CD8-positive, alpha-beta memory T cell (primary cell): ENCODE measurements around the gene CYP1A2. TPM values are rescaled to one million over a fixed set of nuclear protein-coding genes. Genes with fewer than 3 reads are reported as not detected.
"Not testable (repeated sequence)": the region's sequence is repeated elsewhere in the genome, so short reads cannot be mapped to it uniquely, and the experiment has no call there.

Experiments used
- CTCF ChIA-PET: fragments of 350-600 bp; sonication (Branson Sonifier 250); formaldehyde crosslinking; loops from one replicate; lab custom pipeline; 2021; ENCODE audit warnings: antibody characterized with exemption; lab: Charles Lee
- POLR2A ChIA-PET: fragments of 350-600 bp; sonication (Branson Sonifier 250); formaldehyde crosslinking; loops from one replicate; lab custom pipeline; 2021; ENCODE audit warnings: antibody characterized with exemption; lab: Charles Lee
- DNase-seq, 5 donors: peaks; one replicate each; pipeline versions ENCODE4 v3.0.0 to v3.0.0-alpha.2; 2020 to 2022; ENCODE audit warnings: mixed read lengths in 1 of 5
- H3K27ac ChIP-seq: one replicate; pipeline ENCODE4 v1.7.0; 2013; ENCODE audit warnings: low read depth, mild to moderate bottlenecking, low read length, moderate library complexity
- H3K27me3 ChIP-seq: 2 replicates; pipeline ENCODE4 v1.7.0; 2013; ENCODE audit warnings: low read length, mild to moderate bottlenecking; ENCODE audit not compliant: insufficient read depth, poor library complexity, severe bottlenecking
- H3K36me3 ChIP-seq: 2 replicates; pipeline ENCODE4 v1.7.0; 2013; ENCODE audit warnings: mild to moderate bottlenecking, low read length, moderate library complexity; ENCODE audit not compliant: insufficient read depth
- H3K4me1 ChIP-seq: 2 replicates; pipeline ENCODE4 v1.7.0; 2013; ENCODE audit warnings: mild to moderate bottlenecking, low read length, moderate library complexity; ENCODE audit not compliant: insufficient read depth
- H3K4me3 ChIP-seq: 2 replicates; pipeline ENCODE4 v1.7.0; 2013; ENCODE audit warnings: mild to moderate bottlenecking, low read length
- H3K9me3 ChIP-seq: 2 replicates; pipeline ENCODE4 v1.7.0; 2013; ENCODE audit warnings: mild to moderate bottlenecking, low read length
- H3K27ac Mint-ChIP-seq, 8 donors: one replicate each; pipeline ENCODE4 v1.8.0; 2020 to 2021; ENCODE audit warnings: mixed read lengths in 8 of 8, mild to moderate bottlenecking in 6 of 8, inconsistent platforms in 3 of 8, moderate library complexity in 3 of 8
- H3K27me3 Mint-ChIP-seq, 2 donors: one replicate each; pipeline ENCODE4 v1.8.0; 2020 to 2021; ENCODE audit warnings: mixed read lengths in 2 of 2, mild to moderate bottlenecking in 1 of 2, moderate library complexity in 1 of 2
- H3K36me3 Mint-ChIP-seq, 3 donors: one replicate each; pipeline ENCODE4 v1.8.0; 2020 to 2021; ENCODE audit warnings: mixed read lengths in 3 of 3, inconsistent platforms in 1 of 3, mild to moderate bottlenecking in 1 of 3
- H3K4me1 Mint-ChIP-seq, 3 donors: one replicate each; pipeline ENCODE4 v1.8.0; 2020 to 2021; ENCODE audit warnings: mixed read lengths in 3 of 3, inconsistent platforms in 1 of 3, mild to moderate bottlenecking in 1 of 3
- H3K4me3 Mint-ChIP-seq, 7 donors: one replicate each; pipeline ENCODE4 v1.8.0; 2020 to 2021; ENCODE audit warnings: mixed read lengths in 7 of 7, mild to moderate bottlenecking in 6 of 7, moderate library complexity in 4 of 7, inconsistent platforms in 2 of 7
- H3K9me3 Mint-ChIP-seq, 5 donors: one replicate each; pipeline ENCODE4 v1.8.0; 2020 to 2022; ENCODE audit warnings: mixed read lengths in 5 of 5, mild to moderate bottlenecking in 3 of 5, moderate library complexity in 2 of 5, inconsistent platforms in 1 of 5
- polyA plus RNA-seq: library from polyadenylated mRNA; unstranded; fragments of 300-500 nt; fragmentation: Illumina TruSeq; gene quantifications from one replicate; pipeline ENCODE4 v1.2.3, GENCODE V29; 2021
- total RNA-seq, 2 experiments: library from RNA; stranded (reverse); gene quantifications; one replicate each; pipeline ENCODE4 v1.2.3, GENCODE V29; 2021

CYP1A2 gene
- total and polyA plus RNA-seq, 3 experiments from 2014 or later = not detected

- DNase-seq, H3K36me3 Mint-ChIP-seq, CTCF ChIA-PET, H3K9me3 ChIP-seq, H3K4me3 Mint-ChIP-seq, H3K4me1 ChIP-seq, H3K9me3 Mint-ChIP-seq, POLR2A ChIA-PET, H3K27ac Mint-ChIP-seq, H3K4me3 ChIP-seq, H3K36me3 ChIP-seq, H3K27ac ChIP-seq, H3K27me3 ChIP-seq: not testable (repeated sequence)
- Mint-ChIP-seq H3K4me1 (peaks cover 3 to 12% (median 7%) of the 10 kb centered on the region in 3 donors), H3K27me3 (peaks cover 16 to 46% of the 10 kb centered on the region in 2 donors)
Measured at GRCh38 chr15:74729372-74729771, 19.3 kb upstream of the CYP1A2 start.

DNA sequence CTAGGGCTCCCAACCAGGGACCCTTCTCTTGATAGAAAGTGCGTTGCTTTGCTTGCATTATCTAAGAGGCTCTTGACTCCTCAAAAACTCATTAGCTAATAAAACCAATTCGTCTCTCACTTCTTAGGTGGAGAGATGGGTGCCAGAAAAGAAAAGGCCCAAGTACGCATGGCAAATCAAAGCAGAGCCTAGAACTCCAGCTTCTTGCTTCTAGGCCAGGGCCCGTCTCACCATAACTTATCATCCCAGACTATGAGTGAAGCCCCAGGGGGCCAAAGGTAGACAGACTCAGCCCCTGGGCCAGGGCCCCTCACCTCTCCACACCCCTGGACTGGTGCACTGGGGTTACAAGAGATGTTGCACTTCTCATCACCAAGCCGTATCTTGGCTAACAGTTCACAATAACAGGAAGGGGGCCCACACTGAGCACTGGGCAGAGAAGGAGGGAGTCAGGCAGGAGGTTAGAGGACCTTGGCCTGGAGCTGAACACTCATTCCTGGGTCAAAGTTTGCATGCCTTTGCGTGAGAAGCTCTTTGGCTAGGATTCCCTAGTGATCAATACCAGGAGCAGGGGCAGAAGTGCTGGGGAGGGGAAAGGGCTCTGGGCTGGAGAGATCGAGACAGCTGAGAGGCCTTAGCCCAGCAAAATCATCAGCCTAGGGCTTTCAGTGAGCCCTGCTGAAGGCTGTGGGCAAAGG is 17.9 kb upstream of the CYP1A2 start:
- no peak overlapping the region for H3K4me3 ChIP-seq
- no peaks in the 10 kb centered on the region for H3K36me3 ChIP-seq
- Mint-ChIP-seq H3K4me1 (peaks cover 3 to 9% (median 7%) of the 10 kb centered on the region in 3 donors), H3K27me3 (peaks cover 21 to 59% of the 10 kb centered on the region in 2 donors), H3K36me3 (no peaks in the 10 kb centered on the region), H3K27ac (no peak overlapping the region), H3K9me3 (no peaks in the 10 kb centered on the region), H3K4me3 (no peak overlapping the region)
- peaks cover 7% of the 10 kb centered on the region for H3K27me3 ChIP-seq
- H3K4me1 ChIP-seq = peaks cover 7% of the 10 kb centered on the region
- no peaks in the 10 kb centered on the region for H3K9me3 ChIP-seq
- H3K27ac ChIP-seq = no peak overlapping the region
- ChIA-PET CTCF (no interaction called here), POLR2A (no interaction called here)
- DNase-seq = no peak

DNA sequence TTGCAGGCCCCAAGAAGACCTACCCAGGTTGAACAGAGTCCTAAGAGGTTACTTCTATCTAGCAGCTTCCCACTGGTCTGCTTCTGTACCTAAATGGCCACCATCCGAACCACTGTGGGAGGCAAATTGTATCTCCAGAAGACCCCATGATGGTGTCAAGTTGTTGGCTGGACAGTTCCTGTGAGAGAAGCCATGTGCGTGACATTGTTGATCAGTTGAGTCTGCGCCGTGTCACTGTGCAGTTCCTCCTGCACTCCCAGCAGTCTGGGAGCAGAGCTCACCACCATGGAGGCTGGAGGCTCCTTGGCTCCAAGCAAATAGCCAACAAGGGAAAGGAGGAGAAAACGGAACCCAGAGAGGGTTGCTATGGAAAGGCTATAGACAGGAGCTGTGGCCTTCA is 15.8 kb upstream of the CYP1A2 start:
- no peak overlapping the region for H3K27ac Mint-ChIP-seq
- Histone ChIP-seq H3K4me1 (no peaks in the 10 kb centered on the region), H3K9me3 (no peaks in the 10 kb centered on the region), H3K27ac (no peak overlapping the region), H3K36me3 (no peaks in the 10 kb centered on the region), H3K4me3 (no peak overlapping the region), H3K27me3 (peaks cover 4% of the 10 kb centered on the region)
- ChIA-PET POLR2A (no interaction called here), CTCF (interaction anchor here (0.6 kb wide), 1 partner anchor 139 kb away, joined by 3 read pairs; no protein-coding TSS in a partner anchor)
- no peaks in the 10 kb centered on the region for H3K4me1 Mint-ChIP-seq
- no peak overlapping the region for H3K4me3 Mint-ChIP-seq
- DNase-seq = no peak
- no peaks in the 10 kb centered on the region for H3K36me3 Mint-ChIP-seq
- H3K9me3 Mint-ChIP-seq = peaks cover 0 to 3% (median 0%) of the 10 kb centered on the region in 5 donors
- H3K27me3 Mint-ChIP-seq = peaks cover 21 to 67% of the 10 kb centered on the region in 2 donors

- no peaks in the 10 kb centered on the region for H3K36me3 Mint-ChIP-seq
- no peaks in the 10 kb centered on the region for H3K36me3 ChIP-seq
- peaks cover 0 to 4% (median 0%) of the 10 kb centered on the region in 5 donors for H3K9me3 Mint-ChIP-seq
- H3K4me3 Mint-ChIP-seq = no peak overlapping the region
- H3K4me1 ChIP-seq = no peaks in the 10 kb centered on the region
- no peak overlapping the region for H3K27ac ChIP-seq
- no peaks in the 10 kb centered on the region for H3K4me1 Mint-ChIP-seq
- no peak for DNase-seq
- H3K27me3 Mint-ChIP-seq = peaks cover 23 to 69% of the 10 kb centered on the region in 2 donors
- H3K9me3 ChIP-seq = no peaks in the 10 kb centered on the region
- peaks cover 4% of the 10 kb centered on the region for H3K27me3 ChIP-seq
- no peak overlapping the region for H3K4me3 ChIP-seq
- POLR2A ChIA-PET = no interaction called here
- H3K27ac Mint-ChIP-seq = no peak overlapping the region
- CTCF ChIA-PET = interaction anchor here (0.6 kb wide), 1 partner anchor 139 kb away, joined by 3 read pairs; no protein-coding TSS in a partner anchor
Measured at GRCh38 chr15:74733269-74733668, 15.4 kb upstream of the CYP1A2 start.

DNA sequence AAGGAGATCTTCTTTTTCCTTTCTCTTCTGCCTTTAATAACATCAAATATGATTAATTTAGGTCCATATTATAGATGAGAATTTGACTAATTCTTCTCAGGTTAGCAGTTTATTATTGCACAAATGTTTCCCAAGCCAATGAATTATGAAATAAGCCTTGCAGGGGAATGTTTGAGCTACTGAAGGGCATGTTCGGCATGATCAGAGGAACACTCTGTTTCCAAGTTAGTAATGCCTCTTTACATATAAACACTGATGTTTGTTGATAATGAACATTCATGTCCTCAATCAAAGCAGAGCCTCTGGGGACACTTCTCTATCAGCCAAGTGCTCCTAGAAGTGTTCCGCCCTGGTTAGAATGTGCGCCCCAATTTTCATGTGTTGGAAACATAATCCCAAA is 13.3 kb upstream of the CYP1A2 start:
- CTCF ChIA-PET = interaction anchor here (1.3 kb wide), 1 partner anchor 24 kb away, joined by 3 read pairs; no protein-coding TSS in a partner anchor

GRCh38 chr15:74738239-74738638 is 10.4 kb upstream of the CYP1A2 start:
- Mint-ChIP-seq H3K9me3 (peaks cover 0 to 10% (median 5%) of the 10 kb centered on the region in 5 donors), H3K27me3 (peaks cover 31 to 70% of the 10 kb centered on the region in 2 donors), H3K27ac (peak overlapping the region in 1 of 8 donors; percentile 9)
- H3K36me3 ChIP-seq, H3K4me1 Mint-ChIP-seq, H3K4me3 ChIP-seq, H3K4me1 ChIP-seq, DNase-seq, POLR2A ChIA-PET, H3K4me3 Mint-ChIP-seq, H3K36me3 Mint-ChIP-seq, H3K27ac ChIP-seq, H3K9me3 ChIP-seq, CTCF ChIA-PET, H3K27me3 ChIP-seq: not testable (repeated sequence)

More for the DNA sequence above, 13.3 kb upstream of the CYP1A2 start:
- H3K36me3 ChIP-seq = no peaks in the 10 kb centered on the region
- Mint-ChIP-seq H3K36me3 (no peaks in the 10 kb centered on the region), H3K4me1 (no peaks in the 10 kb centered on the region), H3K4me3 (no peak overlapping the region), H3K27me3 (peaks cover 25 to 75% of the 10 kb centered on the region in 2 donors), H3K9me3 (peaks cover 0 to 4% (median 0%) of the 10 kb centered on the region in 5 donors), H3K27ac (no peak overlapping the region)
- no peak for DNase-seq
- no peaks in the 10 kb centered on the region for H3K9me3 ChIP-seq
- H3K4me1 ChIP-seq = no peaks in the 10 kb centered on the region
- H3K27me3 ChIP-seq = peaks cover 4% of the 10 kb centered on the region
- H3K4me3 ChIP-seq = no peak overlapping the region
- H3K27ac ChIP-seq = no peak overlapping the region
- POLR2A ChIA-PET = no interaction called here

DNA sequence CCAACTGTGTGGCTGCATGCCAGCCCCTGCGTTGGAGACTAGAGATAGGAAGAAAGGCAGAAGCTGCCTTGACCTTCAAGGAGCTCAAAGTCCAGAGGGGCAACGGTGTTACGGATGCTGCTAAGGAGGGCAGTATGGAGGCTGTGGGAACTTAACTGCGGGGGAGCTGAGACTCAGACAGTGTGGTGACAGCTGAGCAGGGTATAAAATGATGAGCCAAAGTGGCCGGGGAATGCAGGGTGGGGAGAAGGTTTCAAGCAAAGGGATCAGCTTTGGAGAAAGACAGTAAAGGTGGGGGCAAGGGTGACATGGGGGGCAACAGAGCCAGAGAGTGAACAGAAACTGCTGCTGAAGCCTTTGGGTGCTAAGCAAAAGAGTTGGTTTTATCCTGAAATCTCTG is 6.2 kb upstream of the CYP1A2 start:
- DNase-seq = no peak
- H3K27ac ChIP-seq = no peak overlapping the region
- H3K27me3 ChIP-seq = no peaks in the 10 kb centered on the region
- peaks cover 16 to 34% of the 10 kb centered on the region in 2 donors for H3K27me3 Mint-ChIP-seq
- no peak overlapping the region for H3K27ac Mint-ChIP-seq
- H3K4me1 ChIP-seq = no peaks in the 10 kb centered on the region
- ChIA-PET CTCF (no interaction called here), POLR2A (no interaction called here)
- peaks cover 0 to 5% (median 0%) of the 10 kb centered on the region in 3 donors for H3K36me3 Mint-ChIP-seq
- no peak overlapping the region for H3K4me3 ChIP-seq
- no peaks in the 10 kb centered on the region for H3K36me3 ChIP-seq
- H3K4me1 Mint-ChIP-seq = no peaks in the 10 kb centered on the region
- no peak overlapping the region for H3K4me3 Mint-ChIP-seq
- H3K9me3 ChIP-seq = no peaks in the 10 kb centered on the region
- peaks cover 0 to 10% (median 5%) of the 10 kb centered on the region in 5 donors for H3K9me3 Mint-ChIP-seq

- H3K4me1 ChIP-seq = no peaks in the 10 kb centered on the region
- no peaks in the 10 kb centered on the region for H3K4me1 Mint-ChIP-seq
- H3K27ac Mint-ChIP-seq = no peak overlapping the region
- peaks cover 10% of the 10 kb centered on the region in 2 donors for H3K27me3 Mint-ChIP-seq
- H3K27ac ChIP-seq = no peak overlapping the region
- H3K9me3 ChIP-seq = no peaks in the 10 kb centered on the region
- no peaks in the 10 kb centered on the region for H3K36me3 Mint-ChIP-seq
- H3K36me3 ChIP-seq = no peaks in the 10 kb centered on the region
- H3K27me3 ChIP-seq = no peaks in the 10 kb centered on the region
- H3K4me3 ChIP-seq = no peak overlapping the region
- no peak overlapping the region for H3K4me3 Mint-ChIP-seq
- no peak for DNase-seq
- POLR2A ChIA-PET = no interaction called here
- CTCF ChIA-PET = no interaction called here
- H3K9me3 Mint-ChIP-seq = peaks cover 0 to 6% (median 3%) of the 10 kb centered on the region in 5 donors
Measured at GRCh38 chr15:74746389-74746788, 2.3 kb upstream of the CYP1A2 start.
